HG02981 (cell line): ENCODE results near the gene PDE8B.

Experiments used
- ATAC-seq: cut with Tn5 transposase; IDR thresholded peaks from one replicate; pipeline ENCODE4 v1.9.1; 2021; ENCODE audit warnings: mild to moderate bottlenecking, moderate library complexity; ENCODE audit not compliant: unreplicated experiment

PDE8B gene

DNA sequence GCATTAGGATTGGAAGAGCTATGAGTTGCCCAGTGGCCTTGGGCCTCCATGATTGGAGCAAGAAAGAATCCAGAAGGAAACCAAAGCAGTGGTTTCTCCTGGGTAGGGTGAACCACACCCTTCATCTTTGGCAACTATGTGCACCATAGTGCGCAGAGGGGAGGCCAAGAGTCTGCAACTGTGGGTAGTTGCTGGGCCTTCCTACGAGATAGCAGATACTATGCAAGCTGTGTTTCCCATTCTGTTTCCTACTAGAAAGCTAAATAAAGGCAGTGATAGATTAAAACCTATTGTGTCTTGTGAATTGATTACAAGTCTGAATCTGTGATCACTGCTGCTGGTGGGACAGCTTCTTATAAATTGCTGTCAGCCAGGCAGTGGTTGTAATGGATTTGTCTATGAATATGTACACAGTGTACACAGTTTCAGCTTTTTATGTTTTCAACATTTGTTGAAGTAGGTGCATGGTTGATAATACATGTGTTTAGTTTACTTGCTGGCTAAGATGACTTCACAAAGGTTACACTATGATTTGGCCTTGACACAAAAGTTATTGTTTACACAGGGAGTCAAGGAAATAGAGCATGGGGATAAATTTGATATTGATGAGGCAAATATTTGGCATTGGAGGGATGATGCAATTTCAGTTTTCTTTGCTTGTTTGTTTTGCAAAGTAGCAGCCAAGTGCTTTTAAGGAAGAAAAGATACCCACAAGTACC, 23.7 kb upstream of the PDE8B start:
- ATAC-seq, result no peak

DNA sequence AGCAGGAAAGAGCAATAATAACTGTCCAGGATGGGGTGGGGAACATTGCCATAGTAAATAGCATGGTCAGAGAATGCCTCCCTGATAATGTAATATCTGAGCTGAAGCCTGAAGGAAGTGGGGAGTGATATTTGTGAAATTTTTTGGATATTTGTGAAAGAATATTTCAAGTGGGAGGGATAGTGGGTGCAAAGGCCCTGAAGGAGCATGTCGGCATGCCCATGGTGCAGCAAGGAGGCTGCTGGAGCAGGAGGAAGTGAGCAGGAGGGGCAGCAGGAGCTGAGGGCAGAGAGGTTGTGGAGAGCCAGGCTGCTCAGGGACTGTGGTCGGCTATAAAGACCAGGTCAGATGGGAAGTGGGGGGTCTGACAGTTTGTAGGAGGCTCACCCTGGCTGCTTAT, 21.1 kb upstream of the PDE8B start:
- no peak for ATAC-seq

DNA sequence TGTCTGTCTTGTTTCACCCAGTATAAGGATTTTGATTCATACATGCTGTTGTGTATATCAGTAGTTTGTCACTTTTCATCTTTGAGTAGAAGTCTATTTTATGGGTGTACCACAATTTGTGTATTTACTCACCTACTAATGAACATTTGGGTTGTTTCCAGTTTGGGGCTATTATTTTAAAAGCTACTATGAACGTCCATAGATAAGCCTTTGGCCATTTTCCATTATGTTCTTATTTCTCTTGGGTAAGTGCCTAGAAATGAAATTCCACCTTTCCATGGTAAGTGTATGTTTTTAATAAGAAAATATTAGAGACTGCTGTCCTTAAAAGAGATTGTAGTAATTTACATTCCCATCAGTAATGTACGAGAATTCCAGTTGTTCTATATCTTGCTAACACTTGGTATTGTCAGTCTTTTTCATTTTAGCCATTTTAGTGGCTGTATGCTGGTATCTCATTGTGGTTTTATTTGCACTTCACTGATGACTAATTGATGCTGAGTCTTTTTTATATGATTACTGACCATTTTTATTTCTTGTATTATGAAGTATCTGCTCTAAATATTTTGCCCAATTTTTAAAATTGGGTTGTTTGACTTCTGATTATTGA, 17.9 kb upstream of the PDE8B start:
- ATAC-seq, result no peak

DNA sequence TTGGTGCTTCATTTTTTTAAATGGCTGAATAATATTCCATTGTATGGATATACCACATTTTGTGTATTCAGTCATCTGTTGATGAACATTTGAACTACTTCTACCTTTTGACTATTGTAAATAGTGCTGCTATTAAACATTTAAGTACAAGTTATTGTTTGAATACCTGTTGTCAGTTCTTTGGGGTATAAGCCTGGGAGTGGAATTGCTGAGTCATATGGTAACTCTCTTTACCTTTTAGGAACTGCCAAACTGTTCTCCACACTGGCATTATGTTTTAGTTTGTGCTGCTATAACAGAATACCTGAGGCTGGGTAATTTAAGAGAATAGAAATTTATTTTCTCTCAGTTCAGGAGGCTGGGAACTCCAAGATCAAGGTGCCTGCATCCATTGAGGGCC, 15.7 kb upstream of the PDE8B start:
- no peak for ATAC-seq

DNA sequence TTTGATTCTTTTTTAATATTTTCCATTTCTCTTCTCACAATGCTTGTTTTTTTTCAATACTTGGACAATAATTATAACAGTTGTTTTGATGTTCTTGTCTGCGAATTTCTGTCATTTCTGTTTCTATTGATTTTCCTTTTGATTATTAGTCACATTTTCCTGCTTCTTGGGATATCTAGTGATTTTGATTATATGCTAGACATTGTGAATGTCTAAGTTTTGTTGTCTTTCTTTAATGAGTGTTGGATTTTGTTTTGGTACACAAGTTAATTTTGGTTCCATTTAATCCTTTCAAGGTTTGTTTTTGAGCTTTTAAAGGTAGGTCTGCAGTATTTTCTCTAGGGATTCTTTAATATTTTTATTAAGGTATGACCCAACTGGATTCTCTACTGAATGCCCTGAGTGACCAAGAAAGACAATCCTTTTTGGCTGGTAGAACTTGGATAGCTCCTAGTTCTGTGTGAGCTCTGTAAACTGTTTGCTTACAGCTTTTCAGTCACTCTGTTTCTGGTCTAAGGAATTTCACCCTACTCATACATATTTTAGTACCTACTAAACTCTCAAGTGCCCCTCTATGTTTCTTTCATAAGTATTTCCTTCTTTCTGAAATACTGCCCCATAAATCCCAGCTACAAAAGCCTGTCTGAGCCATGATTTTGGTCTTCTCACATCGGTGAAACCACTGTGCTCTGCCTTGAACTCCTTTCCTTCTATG, 12.5 kb upstream of the PDE8B start:
- no peak for ATAC-seq

DNA sequence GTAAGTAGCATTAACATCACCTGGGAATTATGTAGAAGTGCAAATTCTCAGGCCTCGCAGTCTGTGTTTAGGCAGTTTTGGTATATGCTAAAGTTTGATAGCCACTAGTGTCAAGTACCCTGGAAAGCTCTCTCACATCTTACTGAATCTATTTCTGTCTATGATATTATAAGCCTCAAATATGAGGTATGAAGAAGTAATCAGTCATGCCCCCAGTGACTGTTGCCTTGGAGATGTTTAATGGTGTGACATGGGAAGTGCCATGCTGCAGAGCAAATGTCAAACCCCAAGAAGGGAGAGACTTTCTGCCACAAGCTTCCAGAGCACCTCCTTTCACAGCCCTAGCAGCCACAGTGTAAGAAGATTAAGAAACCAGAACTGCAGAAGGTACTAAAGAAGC, 9.8 kb upstream of the PDE8B start:
- no peak for ATAC-seq

DNA sequence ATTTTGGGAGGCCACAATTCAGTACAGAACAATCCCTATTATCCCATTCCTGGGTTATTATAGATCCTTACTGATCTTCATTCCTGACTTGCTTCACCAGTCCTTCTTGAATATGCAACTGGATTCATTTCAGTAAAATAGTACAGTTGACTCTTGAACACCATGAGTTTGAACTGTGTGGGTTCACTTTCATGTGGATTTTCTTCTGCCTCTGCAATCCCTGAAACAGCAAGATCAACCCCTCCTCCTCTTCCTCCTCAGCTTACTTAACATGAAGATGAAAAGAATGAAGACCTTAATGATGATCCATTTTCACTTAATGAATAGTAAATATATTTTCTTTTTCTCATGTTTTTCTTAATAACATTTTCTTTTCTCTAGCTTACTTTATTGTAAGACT, 8.3 kb upstream of the PDE8B start:
- no peak for ATAC-seq

DNA sequence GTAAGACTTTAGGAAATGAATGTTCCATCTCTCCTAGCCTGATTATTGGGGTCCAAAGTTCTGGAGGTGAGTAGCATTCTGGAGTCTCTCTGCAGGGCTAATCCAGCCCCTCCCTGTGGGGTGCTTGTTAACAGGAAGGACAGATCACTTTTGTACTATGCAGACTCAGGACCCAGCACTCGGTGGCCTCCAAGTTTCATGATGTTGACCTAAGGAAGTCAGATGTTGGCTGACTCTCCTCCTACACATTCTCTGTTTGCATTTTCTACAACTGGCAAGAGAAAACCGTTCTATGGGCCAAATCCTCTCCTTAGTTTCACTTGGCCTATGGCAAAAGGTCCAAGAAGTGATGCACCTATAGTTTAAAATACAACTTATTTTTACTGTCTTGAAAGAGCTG, 5.5 kb upstream of the PDE8B start:
- no peak for ATAC-seq

DNA sequence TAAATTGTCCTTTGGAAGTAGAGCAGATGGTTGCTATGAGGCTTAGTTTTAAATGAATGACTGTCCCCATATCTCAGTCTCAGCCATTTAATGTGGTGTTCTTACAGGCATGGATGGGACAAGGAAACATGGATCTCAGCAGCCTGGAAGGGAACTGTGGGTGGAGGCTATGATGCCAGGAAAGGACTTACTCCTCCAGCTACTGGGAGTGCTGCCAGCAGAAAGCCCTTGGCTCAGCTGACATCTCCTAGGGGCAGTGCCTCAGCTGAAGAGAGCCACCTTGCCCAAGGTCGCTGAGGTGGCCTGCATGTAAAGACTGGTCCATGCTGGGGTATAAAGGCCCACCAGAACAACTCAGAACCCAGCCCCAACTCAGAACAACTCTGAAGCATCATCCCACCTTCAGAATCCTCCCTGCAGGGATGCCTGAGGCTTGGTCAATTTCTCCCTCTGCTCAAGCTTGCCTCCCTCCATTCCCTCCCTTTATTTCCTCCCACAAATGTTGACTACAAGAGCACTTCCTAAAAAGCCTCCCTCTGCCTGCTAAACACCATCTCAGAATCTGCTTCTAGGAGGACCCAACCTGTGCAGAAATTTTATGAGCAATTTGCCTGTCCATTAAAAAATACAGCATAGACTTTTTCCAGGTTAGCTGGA, 1.8 kb upstream of the PDE8B start:
- ATAC-seq, result no peak

DNA sequence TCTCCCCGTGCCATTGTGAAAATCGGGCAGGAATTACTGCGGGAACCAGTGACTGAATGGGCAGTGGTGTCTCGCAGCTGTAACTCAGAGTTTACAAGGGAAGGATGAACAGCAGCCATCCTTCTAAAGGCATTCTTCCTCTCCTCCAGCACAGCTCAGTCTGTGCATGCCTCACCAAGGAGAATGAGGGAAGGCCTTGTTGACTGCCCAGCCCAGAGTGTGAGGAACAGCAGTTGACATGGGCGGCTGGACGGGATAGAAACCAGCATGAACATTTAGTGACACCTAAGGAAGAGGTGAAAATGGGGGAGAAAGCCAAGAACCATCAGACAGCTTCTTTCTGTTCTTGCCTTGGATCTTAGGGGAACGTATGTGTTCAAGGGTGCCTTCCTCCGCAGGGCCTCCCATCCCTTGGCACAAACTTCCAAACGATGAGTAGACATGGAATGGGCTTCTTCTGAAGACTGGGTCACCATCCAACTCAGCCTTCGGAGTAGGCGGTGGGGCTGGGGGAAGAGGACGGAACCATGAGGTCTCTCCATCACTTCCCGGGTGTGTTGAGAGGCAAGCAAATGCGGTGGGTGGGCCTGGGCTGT, 887 bp upstream of the PDE8B start:
- no peak for ATAC-seq

DNA sequence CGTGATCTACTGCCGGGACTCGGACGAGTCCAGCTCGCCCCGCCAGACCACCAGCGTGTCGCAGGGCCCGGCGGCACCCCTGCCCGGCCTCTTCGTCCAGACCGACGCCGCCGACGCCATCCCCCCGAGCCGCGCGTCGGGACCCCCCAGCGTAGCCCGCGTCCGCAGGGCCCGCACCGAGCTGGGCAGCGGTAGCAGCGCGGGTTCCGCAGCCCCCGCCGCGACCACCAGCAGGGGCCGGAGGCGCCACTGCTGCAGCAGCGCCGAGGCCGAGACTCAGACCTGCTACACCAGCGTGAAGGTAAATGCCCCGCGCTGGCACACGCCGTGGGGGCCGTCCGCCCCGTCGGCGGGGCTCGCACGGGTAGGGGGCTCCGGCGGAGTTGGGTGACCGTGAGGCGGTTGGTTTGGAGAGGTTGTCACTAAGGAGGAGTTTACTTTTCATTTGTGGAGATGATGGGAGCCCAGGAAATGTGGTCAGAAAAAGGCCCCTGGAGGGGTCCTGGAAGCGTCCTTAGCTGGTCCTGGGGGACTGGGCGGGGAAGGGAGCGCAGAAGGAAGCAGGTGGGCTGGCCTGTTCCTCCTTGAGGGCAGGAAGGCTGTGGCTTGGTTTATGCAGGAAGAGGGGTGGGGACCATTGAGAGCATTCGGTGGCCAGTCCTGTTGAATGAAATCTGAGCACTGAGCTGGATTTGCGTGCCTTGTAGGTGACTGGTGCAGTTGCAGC, 647 bp downstream of the PDE8B start:
- no peak for ATAC-seq

DNA sequence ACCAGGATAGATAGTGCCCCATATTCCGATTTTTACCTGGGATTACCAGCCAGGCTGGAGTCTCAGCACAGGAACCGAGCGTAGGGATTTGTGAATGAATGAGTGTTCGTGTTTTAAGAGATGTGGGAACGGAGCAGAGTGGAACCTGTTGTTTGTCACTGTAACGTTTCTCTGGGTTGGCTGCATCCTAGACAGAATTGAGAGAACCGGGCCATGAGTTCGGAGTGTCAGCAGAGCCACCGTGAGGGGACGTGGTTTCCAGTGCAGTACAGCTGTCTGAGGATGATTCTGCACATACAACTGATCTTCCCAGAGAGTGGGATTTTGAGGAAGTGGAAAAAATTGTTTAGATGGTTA, 1.2 kb downstream of the PDE8B start:
- ATAC-seq, result no peak

DNA sequence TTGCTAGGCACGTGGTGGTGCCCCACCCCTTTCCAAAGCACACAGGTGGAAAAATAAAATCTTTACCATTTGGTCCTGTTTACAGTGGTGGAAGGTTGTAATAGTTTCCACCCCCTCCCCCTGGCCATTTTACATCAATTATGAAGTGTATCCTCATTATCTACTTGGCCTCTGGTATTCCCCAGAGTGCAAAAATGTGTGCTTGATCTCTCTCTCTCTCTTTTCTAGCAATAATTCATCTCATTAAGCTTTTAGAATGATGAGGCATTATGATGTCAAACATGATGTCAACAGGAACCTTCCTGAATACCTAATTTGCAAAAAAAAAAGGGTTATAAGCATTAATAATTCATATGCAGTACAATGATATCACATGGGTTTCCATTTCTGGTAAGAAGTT, 3.1 kb downstream of the PDE8B start:
- no peak for ATAC-seq

DNA sequence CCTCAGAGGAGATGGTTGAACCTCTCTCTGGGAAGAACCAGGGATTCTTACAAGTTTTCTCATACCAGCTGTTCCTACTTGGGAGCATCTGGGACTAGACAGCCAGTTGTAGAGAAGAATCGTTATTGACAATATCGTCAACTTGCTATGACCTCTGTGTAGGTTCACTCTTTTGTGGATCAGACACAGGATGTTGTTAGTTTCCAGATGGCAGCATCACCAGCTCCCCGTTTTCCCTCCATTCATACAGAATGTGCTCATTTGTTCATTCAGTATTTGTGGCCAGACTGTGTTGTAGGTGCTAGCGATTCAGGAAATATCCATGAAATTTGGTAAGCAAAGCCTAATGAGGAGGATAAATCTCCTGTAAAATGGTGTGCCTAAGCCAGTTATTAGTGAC, 3.7 kb downstream of the PDE8B start:
- no peak for ATAC-seq

DNA sequence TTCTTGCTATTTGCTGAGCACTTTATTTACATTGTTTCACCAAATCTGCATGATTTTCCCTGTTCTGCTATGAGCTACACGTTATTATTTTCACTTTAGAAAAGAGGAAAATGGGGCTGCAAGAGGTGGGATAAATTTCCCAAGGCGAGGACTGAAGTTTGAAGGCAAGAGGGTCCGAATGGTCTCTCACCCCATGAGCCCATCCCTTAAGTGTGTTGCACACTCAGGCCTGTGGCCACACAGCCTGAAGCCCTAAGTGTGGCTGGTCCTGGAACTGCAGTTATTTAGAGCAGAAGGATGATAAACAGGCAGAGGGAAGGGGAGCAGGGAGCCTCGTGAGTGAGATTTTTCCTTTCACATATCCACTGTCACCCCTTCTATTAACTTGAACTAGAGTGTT, 7.8 kb downstream of the PDE8B start:
- no peak for ATAC-seq

DNA sequence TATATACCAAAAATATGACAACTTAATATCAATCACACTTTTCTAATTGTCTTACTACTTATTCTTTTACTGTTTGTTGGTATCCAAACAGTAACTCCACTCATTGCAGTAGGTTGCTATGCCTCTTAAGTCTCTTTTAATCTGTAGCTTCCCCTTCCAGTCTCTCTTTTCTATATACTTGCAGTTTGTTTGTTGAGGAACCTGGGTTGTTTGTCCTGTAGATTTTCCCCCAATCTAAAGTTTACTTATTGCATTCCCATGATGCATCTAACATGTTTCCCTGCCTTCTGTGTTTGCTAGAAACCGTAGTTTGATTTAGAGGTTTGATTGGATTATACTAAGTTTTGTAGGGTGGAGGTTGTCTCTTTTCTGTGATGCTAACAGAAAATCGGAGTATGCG, 10.6 kb downstream of the PDE8B start:
- ATAC-seq, result no peak

DNA sequence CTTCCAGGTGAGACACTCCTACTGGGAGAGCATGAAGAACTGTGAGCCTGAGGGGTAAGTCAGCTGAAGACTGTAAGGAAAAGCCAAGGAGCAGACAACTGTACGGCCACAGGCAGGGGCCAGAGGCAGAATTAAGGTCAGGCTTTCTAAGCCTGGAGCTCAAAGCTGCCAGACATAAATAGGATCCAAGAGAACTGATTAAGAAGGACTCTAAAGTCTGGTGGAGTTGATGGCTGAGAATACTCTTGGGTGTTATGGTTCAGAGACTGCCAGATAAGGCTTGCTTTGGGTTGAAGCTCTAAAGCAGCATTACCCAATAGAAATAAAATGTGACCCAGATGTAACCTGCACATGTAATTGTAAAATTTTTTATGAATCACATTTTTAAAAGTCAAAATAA, 12.2 kb downstream of the PDE8B start:
- ATAC-seq, result no peak

DNA sequence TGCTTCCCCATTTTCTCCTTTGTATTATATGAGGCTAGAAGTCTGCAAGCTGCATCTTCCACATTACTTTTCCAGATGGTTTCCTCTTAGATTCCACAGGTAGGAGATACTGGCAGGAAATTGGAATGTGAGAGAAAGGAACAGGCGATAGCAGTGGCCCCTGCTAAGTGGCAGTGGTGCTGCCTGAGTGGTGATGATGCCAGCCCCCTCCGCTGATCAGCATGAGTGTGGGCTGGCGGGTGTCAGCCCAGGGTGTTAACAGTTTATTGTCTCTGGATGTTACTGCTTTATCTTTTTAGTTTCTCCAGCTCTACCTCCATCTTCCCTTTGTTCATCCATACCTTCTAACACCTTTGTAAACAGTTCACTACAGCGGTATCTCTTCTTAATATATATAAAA, 13.2 kb downstream of the PDE8B start:
- ATAC-seq, result no peak

DNA sequence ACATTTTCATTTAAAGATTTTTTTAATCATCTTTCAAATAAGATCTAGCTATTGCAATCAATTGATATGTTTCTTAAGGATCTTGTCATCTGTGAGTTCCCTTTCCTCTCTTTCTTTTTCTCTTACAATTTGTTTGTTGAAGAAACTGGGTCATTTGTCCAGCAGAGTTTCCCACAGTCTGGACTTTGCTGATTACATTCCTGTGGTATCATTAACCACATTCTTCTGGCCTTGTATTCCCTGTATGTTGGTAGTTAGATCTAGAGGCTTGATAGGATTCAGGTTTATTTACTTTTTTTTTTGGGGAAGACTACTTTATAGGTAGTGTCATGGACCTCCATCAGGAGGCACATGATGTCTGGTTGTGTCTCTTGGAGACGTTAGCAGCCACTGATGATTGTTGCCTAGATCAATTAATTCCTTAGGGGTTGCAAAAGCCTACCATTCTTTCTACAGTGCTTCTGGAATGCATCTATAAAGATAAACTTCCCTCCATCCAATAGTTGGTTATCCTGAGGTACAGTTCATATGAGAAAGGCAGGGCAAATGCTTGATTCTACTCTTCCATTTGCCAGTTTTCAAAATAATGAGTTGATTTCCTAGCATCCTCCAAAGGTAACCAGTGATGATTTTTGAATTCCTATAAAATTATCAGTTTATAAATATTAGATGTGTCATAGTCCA, 14.3 kb downstream of the PDE8B start:
- ATAC-seq, result no peak

DNA sequence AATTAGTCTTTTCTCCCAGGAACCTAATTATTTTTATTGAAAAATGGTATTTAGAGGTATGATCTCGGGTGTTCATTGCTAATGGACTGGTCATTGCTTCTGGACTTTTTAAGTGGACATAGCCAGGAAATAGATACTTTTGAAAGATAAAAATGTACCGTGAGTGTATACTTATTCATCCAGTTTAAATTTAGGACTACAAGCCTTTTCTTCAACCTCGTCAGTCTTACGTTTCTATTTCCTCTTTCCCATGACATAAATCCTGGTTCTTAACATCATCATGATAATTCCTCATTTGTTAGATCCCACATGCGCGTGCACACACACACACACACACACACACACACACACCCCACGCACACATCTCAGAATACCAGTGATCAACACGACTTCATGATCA, 15.1 kb downstream of the PDE8B start:
- ATAC-seq, result no peak
